GM12878 (cell line): ENCODE results near the gene NIPSNAP3A. TPM values are rescaled to one million over a fixed set of nuclear protein-coding genes. Genes with fewer than 3 reads are reported as not detected.

Experiments
- CBFB ChIP-seq: IDR thresholded peaks from 2 replicates; pipeline ENCODE4 v1.6.1; 2016; ENCODE audit warnings: antibody characterized with exemption, low read depth
- ETV6 ChIP-seq, 2 experiments: fragments of 450-650 bp in 1 of 2; IDR thresholded peaks in 1 of 2; conservative IDR thresholded peaks in 1 of 2; 2 replicates each; pipeline ENCODE4 v1.6.1; 2014; ENCODE audit warnings: antibody characterized with exemption in 1 of 2, borderline replicate concordance in 1 of 2, low read depth in 1 of 2, mild to moderate bottlenecking in 1 of 2, moderate library complexity in 1 of 2
- JUNB ChIP-seq: IDR thresholded peaks from 2 replicates; pipeline ENCODE4 v1.6.1; 2016; ENCODE audit warnings: antibody characterized with exemption, mild to moderate bottlenecking
- NBN ChIP-seq: fragments of 450-650 bp; IDR thresholded peaks from 2 replicates; pipeline ENCODE4 v1.6.1; 2016
- RB1 ChIP-seq: fragments of 450-650 bp; formaldehyde crosslinking; IDR thresholded peaks from 2 replicates; pipeline ENCODE4 v1.6.1; 2017; ENCODE audit warnings: mild to moderate bottlenecking, borderline replicate concordance
- SIX5 ChIP-seq: IDR thresholded peaks from 2 replicates; pipeline ENCODE4 v1.6.1; 2011; ENCODE audit warnings: mild to moderate bottlenecking, low read depth, low read length, moderate library complexity; ENCODE audit not compliant: severe bottlenecking
- SMAD1 ChIP-seq: fragments of 450-650 bp; IDR thresholded peaks from 2 replicates; pipeline ENCODE4 v1.6.1; 2018; ENCODE audit warnings: mild to moderate bottlenecking, low read depth; ENCODE audit not compliant: partially characterized antibody
- SMARCA5 ChIP-seq: fragments of 450-650 bp; IDR thresholded peaks from 2 replicates; pipeline ENCODE4 v1.6.1; 2017; ENCODE audit warnings: mild to moderate bottlenecking
- SRF ChIP-seq, 2 experiments: IDR thresholded peaks; 2 replicates each; pipeline ENCODE4 v1.6.1; 2011; ENCODE audit warnings: low read depth in 2 of 2, low read length in 2 of 2, mild to moderate bottlenecking in 1 of 2, moderate library complexity in 1 of 2
- TCF3 ChIP-seq: IDR thresholded peaks from 2 replicates; pipeline ENCODE4 v1.6.1; 2012; ENCODE audit warnings: low read depth, mild to moderate bottlenecking, low read length, borderline replicate concordance; ENCODE audit not compliant: insufficient read depth
- ZNF24 ChIP-seq: fragments of 450-650 bp; IDR thresholded peaks from 2 replicates; pipeline ENCODE4 v1.6.1; 2017; ENCODE audit warnings: antibody characterized with exemption, mild to moderate bottlenecking
- polyA plus RNA-seq, 11 experiments: library from polyadenylated mRNA; depleted of rRNA in 4 of 11; unstranded in 6 of 11; stranded (reverse) in 5 of 11; fragments of >200 nt; fragmentation: Nextera tagmentation in 4 of 11; fragmentation: Illumina TruSeq in 1 of 11; extraction: Ambion mirVana in 4 of 11; extraction: Trizol in 1 of 11; gene quantifications; 1 replicate in 1 of 11; 2 replicates in 10 of 11; pipeline versions ENCODE4 v1.2.1 to v1.2.3, GENCODE V29; 2011 to 2016; ENCODE audit warnings: inconsistent platforms in 2 of 11, missing spikeins in 2 of 11, low read depth in 1 of 11
- total RNA-seq, 4 experiments: library from RNA; depleted of rRNA in 3 of 4; stranded (reverse); fragments of >200 nt in 3 of 4; fragmentation: Illumina TruSeq in 1 of 4; extraction: Trizol in 1 of 4; gene quantifications; 2 replicates each; pipeline versions ENCODE4 v1.2.1 to v1.2.3, GENCODE V29; 2013 to 2021
- TF ChIP-seq, protein P1 (sequence below): IDR thresholded peaks from 2 replicates; pipeline ENCODE4 v1.6.1; 2011; ENCODE audit warnings: mild to moderate bottlenecking, low read depth, low read length, moderate library complexity; ENCODE audit not compliant: insufficient replicate concordance
- TF ChIP-seq, protein P2 (sequence below): IDR thresholded peaks from 2 replicates; pipeline ENCODE4 v1.6.1; 2011; ENCODE audit warnings: low read depth, low read length, improper control_type of control experiment, borderline replicate concordance
- TF ChIP-seq, protein P3 (sequence below): IDR thresholded peaks from 2 replicates; pipeline ENCODE4 v1.6.1; 2012; ENCODE audit warnings: low read length, inconsistent platforms
- TF ChIP-seq, protein P4 (sequence below): IDR thresholded peaks from 2 replicates; pipeline ENCODE4 v1.6.1; 2011; ENCODE audit warnings: borderline replicate concordance, low read depth, mild to moderate bottlenecking, moderate library complexity, mixed read lengths, low read length; ENCODE audit not compliant: insufficient read depth; ENCODE audit errors: extremely low read length
- TF ChIP-seq, protein P5 (sequence below): fragments of 450-650 bp; IDR thresholded peaks from 2 replicates; pipeline ENCODE4 v1.6.1; 2016; ENCODE audit warnings: mild to moderate bottlenecking
- TF ChIP-seq, protein P6 (sequence below): fragments of 450-650 bp; IDR thresholded peaks from 2 replicates; pipeline ENCODE4 v1.6.1; 2017; ENCODE audit warnings: mild to moderate bottlenecking
- TF ChIP-seq, protein P7 (sequence below): fragments of 450-650 bp; IDR thresholded peaks from 2 replicates; pipeline ENCODE4 v1.6.1; 2018; ENCODE audit warnings: borderline replicate concordance, mild to moderate bottlenecking; ENCODE audit not compliant: partially characterized antibody

NIPSNAP3A gene
- total and polyA plus RNA-seq, 10 of the 15 experiments (the other 5 are each of a cell fraction or from before 2014, with no cell fraction given): 19.1 to 87.2 (median 34.0) TPM

DNA sequence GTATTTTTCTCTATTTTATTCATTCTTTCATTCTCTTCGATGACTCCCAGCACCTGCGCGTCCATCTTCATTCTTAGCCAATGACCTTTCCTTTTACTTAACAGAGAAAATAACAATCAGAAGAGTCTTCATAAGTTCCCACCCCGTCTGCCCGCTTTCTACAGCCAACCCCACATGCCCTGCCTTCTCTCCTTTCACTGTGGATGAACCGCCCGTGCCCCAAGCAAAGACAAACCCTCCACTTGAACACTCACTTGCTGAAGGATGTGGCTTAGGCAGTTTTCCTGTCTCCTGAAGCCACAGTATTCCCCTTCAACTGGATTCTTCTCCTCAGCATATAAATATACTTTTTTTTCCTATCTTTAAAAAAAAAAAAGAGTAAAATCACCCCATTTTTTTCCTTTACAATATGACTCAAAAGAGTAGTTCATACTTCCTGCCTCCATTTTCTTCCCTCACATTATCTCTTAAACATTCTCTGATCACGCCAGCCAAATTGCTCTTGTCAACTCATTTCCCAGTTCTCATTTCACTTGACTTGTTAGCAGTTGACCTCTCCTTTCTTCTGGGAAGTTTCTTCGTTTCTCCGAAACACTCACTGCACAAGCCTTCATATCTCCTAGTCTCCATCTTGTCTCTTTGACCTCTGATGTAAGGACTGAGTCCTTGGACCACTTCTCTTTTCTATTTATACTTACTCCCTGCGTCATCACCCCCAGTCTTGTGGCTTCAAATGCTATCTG is 27.5 kb downstream of the NIPSNAP3A start (continued):
- TF ChIP-seq CBFB (peak; percentile 70; the same call in 1 of the 2 replicates), SMAD1 (peak; percentile 92), NBN (peak; percentile 93; the same call in 1 of the 2 replicates), ETV6 (conservative IDR thresholded peaks at IDR 0.05 in 1 of 2, IDR thresholded peaks at IDR 0.05 in 1 of 2; ENCODE audit: borderline replicate concordance in 1 of 2, low read depth in 1 of 2) (peak in 1 of 2 experiments; percentile 55; a peak in 1 of 4 replicates), SRF (IDR thresholded peaks at IDR 0.05; ENCODE audit: low read depth in 2 of 2, low read length in 2 of 2) (0 out of 4 replicates have a peak, but pooled peaks of 1 of the 2 experiments have one; percentile 18), TCF3 (no peak), ZNF24 (no peak), JUNB (peak; percentile 94), SMARCA5 (no peak), SIX5 (no peak), RB1 (no peak)
- TF ChIP-seq, protein P1, sequence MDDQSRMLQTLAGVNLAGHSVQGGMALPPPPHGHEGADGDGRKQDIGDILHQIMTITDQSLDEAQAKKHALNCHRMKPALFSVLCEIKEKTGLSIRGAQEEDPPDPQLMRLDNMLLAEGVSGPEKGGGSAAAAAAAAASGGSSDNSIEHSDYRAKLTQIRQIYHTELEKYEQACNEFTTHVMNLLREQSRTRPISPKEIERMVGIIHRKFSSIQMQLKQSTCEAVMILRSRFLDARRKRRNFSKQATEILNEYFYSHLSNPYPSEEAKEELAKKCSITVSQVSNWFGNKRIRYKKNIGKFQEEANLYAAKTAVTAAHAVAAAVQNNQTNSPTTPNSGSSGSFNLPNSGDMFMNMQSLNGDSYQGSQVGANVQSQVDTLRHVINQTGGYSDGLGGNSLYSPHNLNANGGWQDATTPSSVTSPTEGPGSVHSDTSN: no peak
- TF ChIP-seq, protein P2, sequence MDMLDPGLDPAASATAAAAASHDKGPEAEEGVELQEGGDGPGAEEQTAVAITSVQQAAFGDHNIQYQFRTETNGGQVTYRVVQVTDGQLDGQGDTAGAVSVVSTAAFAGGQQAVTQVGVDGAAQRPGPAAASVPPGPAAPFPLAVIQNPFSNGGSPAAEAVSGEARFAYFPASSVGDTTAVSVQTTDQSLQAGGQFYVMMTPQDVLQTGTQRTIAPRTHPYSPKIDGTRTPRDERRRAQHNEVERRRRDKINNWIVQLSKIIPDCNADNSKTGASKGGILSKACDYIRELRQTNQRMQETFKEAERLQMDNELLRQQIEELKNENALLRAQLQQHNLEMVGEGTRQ: no peak
- TF ChIP-seq, protein P3, sequence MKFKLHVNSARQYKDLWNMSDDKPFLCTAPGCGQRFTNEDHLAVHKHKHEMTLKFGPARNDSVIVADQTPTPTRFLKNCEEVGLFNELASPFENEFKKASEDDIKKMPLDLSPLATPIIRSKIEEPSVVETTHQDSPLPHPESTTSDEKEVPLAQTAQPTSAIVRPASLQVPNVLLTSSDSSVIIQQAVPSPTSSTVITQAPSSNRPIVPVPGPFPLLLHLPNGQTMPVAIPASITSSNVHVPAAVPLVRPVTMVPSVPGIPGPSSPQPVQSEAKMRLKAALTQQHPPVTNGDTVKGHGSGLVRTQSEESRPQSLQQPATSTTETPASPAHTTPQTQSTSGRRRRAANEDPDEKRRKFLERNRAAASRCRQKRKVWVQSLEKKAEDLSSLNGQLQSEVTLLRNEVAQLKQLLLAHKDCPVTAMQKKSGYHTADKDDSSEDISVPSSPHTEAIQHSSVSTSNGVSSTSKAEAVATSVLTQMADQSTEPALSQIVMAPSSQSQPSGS: peak; percentile 90
- TF ChIP-seq, protein P4, sequence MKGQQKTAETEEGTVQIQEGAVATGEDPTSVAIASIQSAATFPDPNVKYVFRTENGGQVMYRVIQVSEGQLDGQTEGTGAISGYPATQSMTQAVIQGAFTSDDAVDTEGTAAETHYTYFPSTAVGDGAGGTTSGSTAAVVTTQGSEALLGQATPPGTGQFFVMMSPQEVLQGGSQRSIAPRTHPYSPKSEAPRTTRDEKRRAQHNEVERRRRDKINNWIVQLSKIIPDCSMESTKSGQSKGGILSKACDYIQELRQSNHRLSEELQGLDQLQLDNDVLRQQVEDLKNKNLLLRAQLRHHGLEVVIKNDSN: no peak
- TF ChIP-seq, protein P5, sequence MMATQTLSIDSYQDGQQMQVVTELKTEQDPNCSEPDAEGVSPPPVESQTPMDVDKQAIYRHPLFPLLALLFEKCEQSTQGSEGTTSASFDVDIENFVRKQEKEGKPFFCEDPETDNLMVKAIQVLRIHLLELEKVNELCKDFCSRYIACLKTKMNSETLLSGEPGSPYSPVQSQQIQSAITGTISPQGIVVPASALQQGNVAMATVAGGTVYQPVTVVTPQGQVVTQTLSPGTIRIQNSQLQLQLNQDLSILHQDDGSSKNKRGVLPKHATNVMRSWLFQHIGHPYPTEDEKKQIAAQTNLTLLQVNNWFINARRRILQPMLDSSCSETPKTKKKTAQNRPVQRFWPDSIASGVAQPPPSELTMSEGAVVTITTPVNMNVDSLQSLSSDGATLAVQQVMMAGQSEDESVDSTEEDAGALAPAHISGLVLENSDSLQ: peak; percentile 39; the same call in 1 of the 2 replicates
- TF ChIP-seq, protein P6, sequence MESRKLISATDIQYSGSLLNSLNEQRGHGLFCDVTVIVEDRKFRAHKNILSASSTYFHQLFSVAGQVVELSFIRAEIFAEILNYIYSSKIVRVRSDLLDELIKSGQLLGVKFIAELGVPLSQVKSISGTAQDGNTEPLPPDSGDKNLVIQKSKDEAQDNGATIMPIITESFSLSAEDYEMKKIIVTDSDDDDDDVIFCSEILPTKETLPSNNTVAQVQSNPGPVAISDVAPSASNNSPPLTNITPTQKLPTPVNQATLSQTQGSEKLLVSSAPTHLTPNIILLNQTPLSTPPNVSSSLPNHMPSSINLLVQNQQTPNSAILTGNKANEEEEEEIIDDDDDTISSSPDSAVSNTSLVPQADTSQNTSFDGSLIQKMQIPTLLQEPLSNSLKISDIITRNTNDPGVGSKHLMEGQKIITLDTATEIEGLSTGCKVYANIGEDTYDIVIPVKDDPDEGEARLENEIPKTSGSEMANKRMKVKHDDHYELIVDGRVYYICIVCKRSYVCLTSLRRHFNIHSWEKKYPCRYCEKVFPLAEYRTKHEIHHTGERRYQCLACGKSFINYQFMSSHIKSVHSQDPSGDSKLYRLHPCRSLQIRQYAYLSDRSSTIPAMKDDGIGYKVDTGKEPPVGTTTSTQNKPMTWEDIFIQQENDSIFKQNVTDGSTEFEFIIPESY: no peak
- TF ChIP-seq, protein P7, sequence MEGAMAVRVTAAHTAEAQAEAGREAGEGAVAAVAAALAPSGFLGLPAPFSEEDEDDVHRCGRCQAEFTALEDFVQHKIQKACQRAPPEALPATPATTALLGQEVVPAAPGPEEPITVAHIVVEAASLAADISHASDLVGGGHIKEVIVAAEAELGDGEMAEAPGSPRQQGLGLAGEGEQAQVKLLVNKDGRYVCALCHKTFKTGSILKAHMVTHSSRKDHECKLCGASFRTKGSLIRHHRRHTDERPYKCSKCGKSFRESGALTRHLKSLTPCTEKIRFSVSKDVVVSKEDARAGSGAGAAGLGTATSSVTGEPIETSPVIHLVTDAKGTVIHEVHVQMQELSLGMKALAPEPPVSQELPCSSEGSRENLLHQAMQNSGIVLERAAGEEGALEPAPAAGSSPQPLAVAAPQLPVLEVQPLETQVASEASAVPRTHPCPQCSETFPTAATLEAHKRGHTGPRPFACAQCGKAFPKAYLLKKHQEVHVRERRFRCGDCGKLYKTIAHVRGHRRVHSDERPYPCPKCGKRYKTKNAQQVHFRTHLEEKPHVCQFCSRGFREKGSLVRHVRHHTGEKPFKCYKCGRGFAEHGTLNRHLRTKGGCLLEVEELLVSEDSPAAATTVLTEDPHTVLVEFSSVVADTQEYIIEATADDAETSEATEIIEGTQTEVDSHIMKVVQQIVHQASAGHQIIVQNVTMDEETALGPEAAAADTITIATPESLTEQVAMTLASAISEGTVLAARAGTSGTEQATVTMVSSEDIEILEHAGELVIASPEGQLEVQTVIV: no peak
